HG03060 (cell line): Measurements from ENCODE around the gene FSIP1.

ENCODE experiments used
- ATAC-seq: cut with Tn5 transposase; IDR thresholded peaks from one replicate; pipeline ENCODE4 v1.9.1; 2021; ENCODE audit warnings: low read depth, moderate number of reproducible peaks; ENCODE audit not compliant: unreplicated experiment

FSIP1 gene

GRCh38 chr15:39625451-39625850 lies 157.2 kb downstream of the FSIP1 start:
- no peak for ATAC-seq

- no peak for ATAC-seq
Measured at GRCh38 chr15:39624806-39625205, 157.8 kb downstream of the FSIP1 start.

- peak; percentile 77 for ATAC-seq
Measured at GRCh38 chr15:39623529-39623931, 159.1 kb downstream of the FSIP1 start.

- ATAC-seq, result no peak
Measured at GRCh38 chr15:39622660-39623516, 159.8 kb downstream of the FSIP1 start.

- no peak for ATAC-seq
Measured at GRCh38 chr15:39621976-39622375, 160.7 kb downstream of the FSIP1 start.

DNA sequence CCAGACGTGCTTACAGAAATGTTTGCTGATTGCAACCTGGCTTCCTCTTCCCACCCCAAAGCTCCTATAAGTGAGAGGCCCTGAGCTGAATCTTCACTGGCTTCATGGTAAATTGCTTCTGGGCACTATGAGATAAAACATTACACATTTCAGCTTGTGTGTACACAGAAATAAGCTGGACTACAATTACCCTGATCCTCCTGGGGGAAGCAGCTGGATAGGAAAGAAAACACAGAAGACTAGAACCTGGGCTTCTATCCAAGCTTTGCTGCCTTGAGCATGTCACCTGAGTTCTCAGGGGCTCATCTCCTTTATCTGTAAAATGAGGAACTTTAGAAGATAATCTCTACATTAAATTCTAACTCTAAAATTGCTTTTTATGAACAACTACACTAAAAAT lies 161.4 kb downstream of the FSIP1 start:
- no peak for ATAC-seq

DNA sequence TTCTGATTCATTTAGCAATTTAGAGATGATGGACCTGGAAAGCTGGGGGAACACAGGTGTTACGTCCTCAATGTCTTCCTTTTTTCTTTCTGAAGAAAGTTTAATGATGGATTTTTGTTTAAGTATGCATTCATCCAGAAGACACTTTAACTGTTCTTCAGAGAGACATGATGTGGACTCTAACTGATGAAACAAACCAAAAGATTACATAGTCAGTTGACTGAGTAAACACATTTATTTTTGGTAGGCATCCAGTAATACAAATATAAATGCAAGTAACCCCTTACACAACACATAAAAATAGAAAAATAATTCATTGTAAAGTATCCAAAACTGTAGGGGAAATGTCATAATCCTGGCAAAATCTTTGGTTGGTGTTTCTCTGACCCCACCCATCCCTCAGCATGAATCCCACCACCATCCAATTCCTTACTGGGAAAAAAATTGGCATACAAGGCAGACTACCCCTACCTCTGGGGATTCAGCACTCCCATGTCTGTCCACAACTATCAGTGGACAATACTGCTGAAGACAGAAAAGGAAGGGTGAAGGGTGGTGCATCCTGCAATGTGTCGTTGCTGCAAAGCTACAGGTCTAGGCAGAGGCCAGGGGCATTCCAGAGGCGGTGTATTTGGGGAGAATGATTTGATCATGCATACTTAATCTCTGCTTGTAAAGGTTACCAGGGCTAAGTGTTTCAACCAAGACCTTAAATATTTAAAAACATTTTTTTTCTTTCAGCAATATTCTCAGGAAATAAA lies 164.4 kb downstream of the FSIP1 start:
- ATAC-seq, result no peak

- no peak for ATAC-seq
Measured at GRCh38 chr15:39616731-39617455, 165.7 kb downstream of the FSIP1 start.

DNA sequence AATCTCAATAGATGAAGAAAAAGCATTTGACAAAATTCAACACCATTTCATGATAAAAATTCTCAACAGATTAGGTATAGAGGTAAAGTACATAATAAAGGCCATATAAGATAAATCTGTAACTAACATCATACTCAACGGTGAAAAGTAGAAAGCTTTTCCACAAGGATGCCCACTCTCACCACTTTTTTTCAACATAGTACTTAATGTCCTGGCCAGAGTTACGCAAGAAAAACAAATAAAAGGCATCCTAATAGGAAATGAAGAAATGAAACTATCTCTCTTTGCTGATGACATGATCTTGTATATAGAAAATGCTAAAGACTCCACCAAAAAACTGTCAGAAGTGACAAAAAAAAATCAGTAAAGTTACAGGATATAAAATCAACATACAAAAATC lies 168.8 kb downstream of the FSIP1 start:
- ATAC-seq, result no peak

DNA sequence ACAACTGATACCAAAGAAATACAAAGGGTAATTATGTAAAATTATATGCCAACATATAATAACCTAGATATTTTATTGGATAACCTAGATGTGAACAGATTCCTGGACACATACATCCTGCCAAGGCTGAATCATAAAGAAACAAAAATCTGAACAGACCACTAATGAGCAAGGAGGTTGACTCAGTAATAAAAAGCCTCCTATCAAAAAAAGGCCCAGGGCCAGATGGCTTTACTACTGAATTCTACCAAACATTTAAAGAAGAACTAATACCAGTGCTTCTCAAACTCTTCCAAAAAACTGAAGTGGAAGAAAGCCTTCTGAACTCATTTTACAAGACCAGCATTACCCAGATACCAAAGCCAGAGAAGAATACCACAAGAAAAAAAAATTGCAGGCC lies 169.4 kb downstream of the FSIP1 start:
- no peak for ATAC-seq

GRCh38 chr15:39610665-39611064 lies 172.0 kb downstream of the FSIP1 start:
- no peak for ATAC-seq

DNA sequence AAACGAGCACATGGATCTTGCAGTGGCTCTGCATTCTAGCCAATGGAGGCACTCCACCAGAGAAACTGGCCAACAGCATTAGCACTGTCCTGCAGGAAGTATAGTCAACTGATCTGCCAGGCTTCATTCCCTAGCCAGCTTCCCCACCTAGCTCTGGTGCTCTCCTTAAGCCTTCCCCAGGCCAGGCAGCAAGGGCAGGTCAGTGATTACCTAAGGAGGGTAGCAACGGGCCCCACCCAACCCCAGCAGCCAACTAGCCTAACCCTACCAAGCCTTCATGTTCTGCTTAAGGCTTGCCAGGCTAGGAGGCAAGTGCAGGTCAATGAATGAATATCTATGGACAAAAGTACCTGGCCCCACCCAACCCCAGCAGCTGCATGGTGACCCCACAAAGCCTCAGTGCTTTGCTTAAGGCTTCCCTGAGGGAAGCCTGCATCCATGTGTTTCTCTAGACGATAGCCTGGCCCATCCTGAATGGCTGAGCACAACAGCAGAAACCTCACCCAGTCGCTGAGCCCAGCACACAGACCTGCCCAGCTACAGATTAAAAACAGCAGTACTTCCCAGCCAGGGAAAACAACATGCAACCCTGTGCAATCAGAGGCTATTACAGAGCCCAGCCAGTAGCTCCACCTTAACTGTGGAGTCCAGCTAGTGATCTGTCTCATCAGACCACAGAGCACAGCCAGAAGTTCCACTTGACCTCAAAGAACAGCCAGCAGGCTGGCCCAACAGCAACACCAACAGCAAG lies 173.3 kb downstream of the FSIP1 start:
- no peak for ATAC-seq

DNA sequence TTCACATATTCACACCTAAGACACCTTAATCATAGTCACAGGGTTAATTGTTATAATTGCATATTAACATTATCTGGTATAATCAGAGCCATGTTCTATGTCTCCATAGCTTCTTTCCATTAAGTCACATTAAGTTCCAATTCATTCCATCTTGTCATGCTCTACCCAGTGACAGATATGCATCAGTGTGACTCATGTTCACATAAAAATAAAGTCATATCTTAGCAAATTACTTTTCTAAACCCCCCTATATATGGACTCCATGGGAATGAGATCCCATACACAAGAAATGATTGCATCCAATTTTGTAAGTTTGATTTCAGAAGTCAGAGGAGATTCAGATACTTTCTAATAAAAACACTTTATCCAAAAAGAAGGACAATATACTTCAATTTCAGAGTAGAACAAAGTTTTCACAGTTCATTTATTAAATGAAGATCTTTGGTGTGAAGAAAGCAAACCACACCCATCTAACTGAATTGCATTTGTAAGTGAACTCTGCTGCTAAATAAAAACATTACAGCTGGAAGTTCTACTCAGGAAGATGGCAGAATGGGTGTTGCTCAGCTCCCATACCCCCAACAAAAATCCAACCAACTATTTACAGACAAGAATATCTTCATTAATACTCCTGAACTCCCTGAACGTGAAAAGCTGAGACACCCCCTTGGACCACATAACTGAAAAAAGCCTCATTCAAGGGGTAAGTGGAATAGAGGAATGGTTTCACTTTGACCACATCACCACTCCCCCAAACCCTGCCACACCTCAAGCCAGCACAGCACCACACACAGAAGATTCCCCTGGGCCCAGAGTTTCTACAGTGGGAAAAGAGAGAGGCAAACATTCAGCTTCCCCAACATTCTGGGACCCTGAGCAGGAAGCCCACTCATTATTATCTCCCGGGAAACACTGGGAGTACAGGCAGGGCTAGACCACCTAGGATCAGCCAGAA lies 174.2 kb downstream of the FSIP1 start:
- ATAC-seq, result no peak

DNA sequence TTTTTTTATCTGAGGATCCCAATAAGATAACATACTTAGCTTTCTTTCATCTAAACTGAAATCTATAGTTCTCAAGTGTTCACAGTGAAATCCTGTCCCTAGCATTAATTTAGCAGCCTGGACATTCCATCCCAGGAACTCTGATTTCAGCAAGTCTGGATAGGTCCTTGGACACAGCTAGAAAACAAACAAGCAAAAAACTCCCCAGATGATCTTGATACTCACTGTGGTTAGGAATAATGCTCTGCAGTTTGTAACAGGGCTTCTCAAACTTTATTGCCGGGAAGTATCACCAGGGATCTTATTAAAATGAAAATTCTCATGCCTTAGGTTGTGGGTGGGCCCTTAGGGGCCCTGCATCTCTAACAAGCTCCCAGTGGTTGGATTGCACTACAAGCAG lies 177.5 kb downstream of the FSIP1 start:
- no peak for ATAC-seq

GRCh38 chr15:39602143-39602542 lies 180.5 kb downstream of the FSIP1 start:
- ATAC-seq, result no peak

- no peak for ATAC-seq
Measured at GRCh38 chr15:39599871-39600270, 182.8 kb downstream of the FSIP1 start.

GRCh38 chr15:39598958-39599845 lies 183.4 kb downstream of the FSIP1 start:
- ATAC-seq, result no peak

DNA sequence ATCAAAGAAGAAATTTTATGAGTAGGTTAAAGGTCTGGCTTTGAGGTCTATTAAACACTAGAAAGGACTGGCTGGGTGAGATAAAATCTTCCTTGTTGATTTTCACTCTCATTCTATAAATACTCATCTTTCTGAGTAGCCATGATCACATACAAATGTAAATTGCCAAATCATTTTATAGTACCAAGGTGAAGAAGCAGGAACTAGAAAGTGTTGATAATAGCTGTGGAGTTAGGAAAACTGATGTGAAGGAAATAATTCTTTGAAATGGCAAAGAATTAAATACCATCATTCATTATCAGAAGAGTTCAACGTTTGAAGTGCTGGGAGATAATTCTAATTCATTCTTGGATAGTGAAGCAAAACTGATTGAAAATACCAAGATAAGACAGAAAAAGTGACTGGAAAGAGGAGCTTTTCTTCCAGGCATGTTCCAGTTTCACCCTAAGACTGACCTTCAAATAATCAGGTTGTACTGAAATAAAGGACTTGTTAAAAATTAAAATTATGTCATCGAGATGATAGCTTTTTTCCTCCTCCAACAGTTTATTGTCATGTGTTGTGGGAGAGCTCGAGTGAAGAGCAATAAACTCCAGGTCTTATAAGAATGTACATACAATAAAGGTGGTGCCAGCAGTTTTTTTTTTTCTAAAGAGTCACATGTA lies 184.3 kb downstream of the FSIP1 start:
- ATAC-seq, result no peak
